H1 (cell line): ENCODE measurements around the gene SLC13A4. TPM values are rescaled to one million over a fixed set of nuclear protein-coding genes. Genes with fewer than 3 reads are reported as not detected.

Experiments
- CTCF ChIA-PET: fragments of 300-600 bp; sonication (Branson Sonifier 250); formaldehyde crosslinking; loops from one replicate; lab custom pipeline; 2021; ENCODE audit not compliant: partially characterized antibody; lab: Charles Lee
- POLR2A ChIA-PET: fragments of 300-600 bp; sonication (Branson Sonifier 250); formaldehyde crosslinking; loops from one replicate; lab custom pipeline; 2021; ENCODE audit warnings: inconsistent platforms; ENCODE audit not compliant: partially characterized antibody; lab: Charles Lee
- DNase-seq, 2 experiments: peaks; one replicate each; pipeline versions ENCODE4 v3.0.0 to v3.0.0-alpha.2; 2010 to 2022; ENCODE audit warnings: low spot score in 2 of 2, low read depth in 1 of 2, mixed read lengths in 1 of 2
- FAIRE-seq: peaks from 2 replicates; lab custom pipeline; 2011; peaks lifted over from hg19 to GRCh38; lab: Jason Lieb, UNC
- H2AFZ ChIP-seq: 2 replicates; pipeline ENCODE4 v1.8.1; 2012; ENCODE audit warnings: low read length, inconsistent platforms
- H2AK5ac ChIP-seq: 2 replicates; pipeline ENCODE4 v1.6.1; 2013; ENCODE audit warnings: low read depth, low read length
- H2BK120ac ChIP-seq: replicated peaks from 2 replicates; pipeline ENCODE3; 2013; ENCODE audit warnings: low read depth, low read length, inconsistent platforms
- H2BK12ac ChIP-seq: 2 replicates; pipeline ENCODE4 v1.6.1; 2013; ENCODE audit warnings: low read depth, low read length
- H2BK15ac ChIP-seq: 2 replicates; pipeline ENCODE4 v1.6.1; 2013; ENCODE audit warnings: low read length
- H2BK20ac ChIP-seq: 2 replicates; pipeline ENCODE4 v1.6.1; 2013; ENCODE audit warnings: low read length
- H2BK5ac ChIP-seq: 2 replicates; pipeline ENCODE4 v1.6.1; 2013; ENCODE audit warnings: low read depth, low read length
- H3K14ac ChIP-seq: 2 replicates; pipeline ENCODE4 v1.6.1; 2013; ENCODE audit warnings: inconsistent platforms; ENCODE audit not compliant: insufficient read length
- H3K18ac ChIP-seq: 2 replicates; pipeline ENCODE4 v1.6.1; 2013; ENCODE audit warnings: low read length; ENCODE audit errors: extremely low read depth
- H3K23ac ChIP-seq: 2 replicates; pipeline ENCODE4 v1.6.1; 2013; ENCODE audit warnings: inconsistent platforms; ENCODE audit not compliant: insufficient read length
- H3K23me2 ChIP-seq: 2 replicates; pipeline ENCODE4 v1.6.1; 2013; ENCODE audit warnings: low read depth, low read length
- H3K27ac ChIP-seq: 2 replicates; pipeline ENCODE4 v1.6.1; 2011; ENCODE audit warnings: low read depth, low read length, inconsistent platforms
- H3K27me3 ChIP-seq, 4 experiments: replicated peaks in 1 of 4; 1 replicate in 1 of 4; 2 replicates in 3 of 4; pipeline versions ENCODE4 v1.6.1 to v1.8.1; 2011 to 2013; ENCODE audit warnings: low read length in 3 of 4, mild to moderate bottlenecking in 3 of 4, inconsistent platforms in 2 of 4, mixed read lengths in 2 of 4, moderate library complexity in 1 of 4; ENCODE audit not compliant: control insufficient read depth in 3 of 4, insufficient read depth in 3 of 4; ENCODE audit errors: extremely low read depth in 1 of 4
- H3K36me3 ChIP-seq, 4 experiments: 2 replicates each; pipeline versions ENCODE4 v1.6.1 to v1.8.1; 2011 to 2013; ENCODE audit warnings: mild to moderate bottlenecking in 4 of 4, low read length in 3 of 4, moderate library complexity in 2 of 4, control low read depth in 1 of 4, inconsistent platforms in 1 of 4; ENCODE audit not compliant: insufficient read depth in 4 of 4, control insufficient read depth in 2 of 4
- H3K4ac ChIP-seq: replicated peaks from 2 replicates; pipeline ENCODE3; 2013; ENCODE audit warnings: low read length, low read depth, mixed read lengths, inconsistent platforms; ENCODE audit not compliant: insufficient read length
- H3K4me1 ChIP-seq, 4 experiments: replicated peaks in 1 of 4; 1 replicate in 1 of 4; 2 replicates in 3 of 4; pipeline versions ENCODE4 v1.6.1 to v1.8.1; 2011 to 2013; ENCODE audit warnings: low read length in 3 of 4, inconsistent platforms in 2 of 4, mixed read lengths in 1 of 4; ENCODE audit not compliant: insufficient read depth in 4 of 4, control insufficient read depth in 3 of 4
- H3K4me2 ChIP-seq, 2 experiments: 2 replicates each; pipeline versions ENCODE4 v1.6.1 to v1.8.1; 2011 to 2013; ENCODE audit warnings: low read depth in 2 of 2, low read length in 2 of 2, control low read depth in 1 of 2, inconsistent platforms in 1 of 2, mild to moderate bottlenecking in 1 of 2; ENCODE audit not compliant: insufficient read depth in 1 of 2
- H3K4me3 ChIP-seq, 4 experiments: fragments of 200-600, 300-600 bp in 1 of 4; sonication (generic), shearing (Covaris generic), sonication (Bioruptor Twin) in 1 of 4; 2 replicates each; pipeline versions ENCODE4 v1.5.1 to v1.8.1; 2011 to 2016; ENCODE audit warnings: low read length in 4 of 4, low read depth in 3 of 4, control low read depth in 2 of 4, inconsistent platforms in 2 of 4, mild to moderate bottlenecking in 2 of 4, mixed read lengths in 1 of 4, moderate library complexity in 1 of 4; ENCODE audit not compliant: insufficient read depth in 2 of 4; ENCODE audit errors: extremely low read depth in 1 of 4
- H3K56ac ChIP-seq: replicated peaks from 2 replicates; pipeline ENCODE3; 2013; ENCODE audit warnings: low read depth, mild to moderate bottlenecking, mixed read lengths, low read length, inconsistent platforms; ENCODE audit not compliant: insufficient read length
- H3K79me1 ChIP-seq: 2 replicates; pipeline ENCODE4 v1.6.1; 2013; ENCODE audit warnings: low read depth, low read length, control low read depth
- H3K79me2 ChIP-seq, 2 experiments: 2 replicates each; pipeline versions ENCODE4 v1.6.1 to v1.8.1; 2012 to 2013; ENCODE audit warnings: low read length in 2 of 2, mild to moderate bottlenecking in 2 of 2, inconsistent platforms in 1 of 2; ENCODE audit not compliant: insufficient read depth in 2 of 2, control insufficient read depth in 1 of 2
- H3K9ac ChIP-seq, 4 experiments: replicated peaks in 1 of 4; 1 replicate in 1 of 4; 2 replicates in 3 of 4; pipeline versions ENCODE4 v1.6.1 to v1.8.1; 2011 to 2013; ENCODE audit warnings: low read depth in 3 of 4, low read length in 3 of 4, control low read depth in 2 of 4, mild to moderate bottlenecking in 2 of 4, moderate library complexity in 2 of 4, inconsistent platforms in 1 of 4; ENCODE audit errors: extremely low read depth in 1 of 4
- H3K9me3 ChIP-seq, 2 experiments: 2 replicates each; pipeline versions ENCODE4 v1.6.1 to v1.8.1; 2012 to 2013; ENCODE audit warnings: mild to moderate bottlenecking in 2 of 2, moderate library complexity in 2 of 2, control low read depth in 1 of 2, inconsistent platforms in 1 of 2, low read depth in 1 of 2, low read length in 1 of 2, mixed read lengths in 1 of 2; ENCODE audit not compliant: insufficient read depth in 2 of 2
- H4K20me1 ChIP-seq, 2 experiments: replicated peaks in 1 of 2; 2 replicates each; pipeline versions ENCODE3 to v1.8.1; 2011 to 2013; ENCODE audit warnings: inconsistent platforms in 2 of 2, low read length in 2 of 2, mild to moderate bottlenecking in 1 of 2; ENCODE audit not compliant: insufficient read depth in 2 of 2, control insufficient read depth in 1 of 2
- H4K5ac ChIP-seq: 2 replicates; pipeline ENCODE4 v1.6.1; 2013; ENCODE audit warnings: low read length, low read depth, mixed read lengths, inconsistent platforms; ENCODE audit not compliant: insufficient read length
- H4K8ac ChIP-seq: 2 replicates; pipeline ENCODE4 v1.8.0; 2013; ENCODE audit warnings: mild to moderate bottlenecking, moderate library complexity, low read length, inconsistent platforms; ENCODE audit not compliant: insufficient read depth; ENCODE audit errors: extremely low read depth
- H4K91ac ChIP-seq: replicated peaks from 2 replicates; pipeline ENCODE3; 2013; ENCODE audit warnings: low read length, mixed read lengths, inconsistent platforms; ENCODE audit not compliant: insufficient read length
- BACH1 ChIP-seq: IDR thresholded peaks from 2 replicates; pipeline ENCODE4 v1.6.1; 2012; ENCODE audit warnings: low read length, improper control_type of control experiment
- CEBPB ChIP-seq: IDR thresholded peaks from 2 replicates; pipeline ENCODE4 v1.6.1; 2012; ENCODE audit warnings: low read depth, low read length
- CTCF ChIP-seq, 3 experiments: IDR thresholded peaks; 1 replicate in 2 of 3; 2 replicates in 1 of 3; pipeline versions ENCODE4 v1.5.1 to v1.6.1; 2011; ENCODE audit warnings: low read length in 3 of 3, mild to moderate bottlenecking in 3 of 3, inconsistent platforms in 2 of 3, low read depth in 1 of 3, moderate library complexity in 1 of 3; ENCODE audit not compliant: insufficient read depth in 1 of 3; ENCODE audit errors: control extremely low read depth in 1 of 3
- EZH2 ChIP-seq: fragments of 200-600 bp; sonication (generic); IDR thresholded peaks from 2 replicates; pipeline ENCODE4 v1.7.1; 2012; ENCODE audit warnings: low read depth, mild to moderate bottlenecking, moderate library complexity, low read length, inconsistent platforms; ENCODE audit not compliant: severe bottlenecking
- KDM4A ChIP-seq: IDR thresholded peaks from one replicate; pipeline ENCODE4 v1.7.1; 2012; ENCODE audit warnings: low read depth, mild to moderate bottlenecking, moderate library complexity, low read length, inconsistent platforms; ENCODE audit not compliant: severe bottlenecking
- NRF1 ChIP-seq: IDR thresholded peaks from 2 replicates; pipeline ENCODE4 v1.6.1; 2011; ENCODE audit warnings: mild to moderate bottlenecking, low read depth, low read length, improper control_type of control experiment
- POLR2AphosphoS5 ChIP-seq: IDR thresholded peaks from 2 replicates; pipeline ENCODE4 v1.6.1; 2011; ENCODE audit warnings: low read depth, low read length
- POU5F1 ChIP-seq: IDR thresholded peaks from 2 replicates; pipeline ENCODE4 v1.6.1; 2011; ENCODE audit warnings: low read depth, mild to moderate bottlenecking, low read length, moderate library complexity
- SIN3A ChIP-seq, 2 experiments: IDR thresholded peaks in 1 of 2; conservative IDR thresholded peaks in 1 of 2; 2 replicates each; pipeline ENCODE4 v1.6.1; 2011 to 2012; ENCODE audit warnings: low read length in 2 of 2, improper control_type of control experiment in 1 of 2, low read depth in 1 of 2, mild to moderate bottlenecking in 1 of 2
- SIX5 ChIP-seq: IDR thresholded peaks from 2 replicates; pipeline ENCODE4 v1.6.1; 2011; ENCODE audit warnings: mild to moderate bottlenecking, low read depth, low read length
- SP4 ChIP-seq: IDR thresholded peaks from 2 replicates; pipeline ENCODE4 v1.6.1; 2012; ENCODE audit warnings: low read length, inconsistent platforms
- TAF1 ChIP-seq: IDR thresholded peaks from 2 replicates; pipeline ENCODE4 v1.6.1; 2011; ENCODE audit warnings: mild to moderate bottlenecking, low read depth, low read length
- WGBS, 2 experiments: shearing (Covaris generic) in 1 of 2; methylation state at CpG; one replicate each; pipeline versions ENCODE4 v1.1.6 to v1.1.7; 2013 to 2015; ENCODE audit warnings: low lambda C conversion rate in 2 of 2, mixed read lengths in 2 of 2, inconsistent platforms in 1 of 2, low coverage in 1 of 2, missing lambda C conversion rate in 1 of 2; ENCODE audit not compliant: insufficient replicate concordance in 2 of 2, insufficient coverage in 1 of 2, insufficient read length in 1 of 2; ENCODE audit errors: extremely low coverage in 1 of 2, missing lambda C conversion rate in 1 of 2; 5-methylcytosine and 5-hydroxymethylcytosine counted together
- polyA plus RNA-seq, 7 experiments: library from polyadenylated mRNA; depleted of rRNA in 3 of 7; stranded (reverse) in 5 of 7; unstranded in 2 of 7; fragments of >200 nt in 5 of 7; fragments of 200-250 nt in 2 of 7; gene quantifications; 1 replicate in 5 of 7; 2 replicates in 1 of 7; 4 replicates in 1 of 7; pipeline versions ENCODE4 v1.2.1 to v1.2.3, GENCODE V29; 2011 to 2013; ENCODE audit warnings: missing spikeins in 2 of 7, mixed read lengths in 2 of 7
- total RNA-seq: library from RNA; stranded (reverse); fragmentation: NEBNext Ultra II Directional; extraction: Animal tissue kit (Norgen Biotek cat#: 25700); gene quantifications from 2 replicates; pipeline ENCODE4 v1.2.1, GENCODE V29; 2021

SLC13A4 gene
- total and polyA plus RNA-seq, 2 of the 8 experiments (the other 6 are each of a cell fraction or from before 2014, with no cell fraction given), result 3.9 to 7.5 TPM

DNA sequence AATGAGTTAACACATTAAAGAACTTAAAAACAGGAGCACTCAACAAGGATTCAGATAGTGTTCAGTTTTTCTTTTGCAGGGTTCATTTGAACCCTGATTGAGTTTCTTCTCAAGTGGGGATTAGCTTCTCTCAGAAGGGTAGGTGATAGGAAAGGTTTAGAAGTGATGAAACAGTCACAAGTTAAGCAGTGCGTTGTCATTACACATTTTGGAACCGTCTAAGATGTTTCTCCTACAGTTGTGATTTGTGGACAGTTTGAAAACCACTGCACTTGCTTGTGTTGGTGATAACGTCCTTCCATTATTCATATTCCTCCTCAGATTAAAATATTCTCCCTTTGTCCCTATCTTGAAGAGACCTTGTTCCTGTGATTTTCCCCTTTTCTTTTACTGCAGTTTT is 62.9 kb downstream of the SLC13A4 start:
- no peak for DNase-seq
- H2AK5ac ChIP-seq, result no peak overlapping the region
- H4K91ac ChIP-seq, result no peak overlapping the region
- no peak overlapping the region for H2BK20ac ChIP-seq
- H3K79me1 ChIP-seq, result peaks cover 5% of the 10 kb centered on the region; the same call in 1 of the 2 replicates
- CTCF ChIA-PET, result interaction anchor here (1.1 to 5.8 kb wide), 4 partner anchors 9 to 413 kb away, joined by 3 to 55 read pairs (median 7); no protein-coding TSS in a partner anchor
- no peak for FAIRE-seq
- H4K8ac ChIP-seq, result no peak overlapping the region
- H3K14ac ChIP-seq, result no peak overlapping the region
- no peak overlapping the region for H3K4me2 ChIP-seq
- no peak overlapping the region for H3K4ac ChIP-seq
- H3K36me3 ChIP-seq, result peaks cover 0 to 4% (median 0%) of the 10 kb centered on the region in 4 experiments; a peak in 1 of 8 replicates
- H2BK15ac ChIP-seq, result no peak overlapping the region
- H4K20me1 ChIP-seq, result peaks cover 0 to 1% of the 10 kb centered on the region in 2 experiments
- H3K27me3 ChIP-seq, result no peaks in the 10 kb centered on the region
- no peak overlapping the region for H3K4me3 ChIP-seq
- no peak overlapping the region for H3K9ac ChIP-seq
- H2BK5ac ChIP-seq, result no peak overlapping the region
- no peak overlapping the region for H2AFZ ChIP-seq
- H3K9me3 ChIP-seq, result peaks cover 0 to 4% of the 10 kb centered on the region in 2 experiments; a peak in 2 of 4 replicates
- H2BK12ac ChIP-seq, result no peak overlapping the region
- POLR2A ChIA-PET, result no interaction called here
- H3K23me2 ChIP-seq, result peaks cover 2% of the 10 kb centered on the region; the same call in 1 of the 2 replicates
- no peaks in the 10 kb centered on the region; a peak in 2 of 7 replicates for H3K4me1 ChIP-seq
- H3K27ac ChIP-seq, result no peak overlapping the region
- no peak overlapping the region for H3K23ac ChIP-seq
- WGBS, 2 experiments, result 88% methylated on average over 3 of the region's 3 CpGs; no CpG with 5 or more reads in 1 of the 2 experiments
- no peak overlapping the region for H3K18ac ChIP-seq
- no peak overlapping the region for H2BK120ac ChIP-seq
- H3K79me2 ChIP-seq, result peaks cover 3 to 74% of the 10 kb centered on the region in 2 experiments
- no peak overlapping the region for H4K5ac ChIP-seq
- no peak overlapping the region for H3K56ac ChIP-seq
- TF ChIP-seq POU5F1 (no peak), EZH2 (no peak), CTCF (IDR thresholded peaks at IDR 0.05; ENCODE audit: control extremely low read depth in 1 of 3, insufficient read depth in 1 of 3, low read depth in 1 of 3, low read length in 3 of 3) (no peak), POLR2AphosphoS5 (no peak), NRF1 (no peak), TAF1 (no peak), SIX5 (no peak), SIN3A (conservative IDR thresholded peaks at IDR 0.05 in 1 of 2, IDR thresholded peaks at IDR 0.05 in 1 of 2; ENCODE audit: low read depth in 1 of 2, low read length in 2 of 2) (no peak), KDM4A (no peak), SP4 (no peak), BACH1 (no peak), CEBPB (no peak)
